CD4-positive, alpha-beta T cell treated with Interleukin-4 for 1 hour (primary cell): ENCODE measurements around the gene RPL4.
"Not testable (repeated sequence)": the region's sequence is repeated elsewhere in the genome, so short reads cannot be mapped to it uniquely, and the experiment has no call there.

Experiments
- DNase-seq, 2 donors: peaks; one replicate each; pipeline ENCODE4 v3.0.0-alpha.2; 2020 to 2022

Gene RPL4

GRCh38 chr15:66504563-66505429, at the start of gene RPL4, which contains the start of gene ZWILCH:
RPL4 (minus strand) TSS chr15:66504855; CDS start chr15:66504790, 65 bp downstream.
ZWILCH (plus strand) TSS chr15:66505326; CDS start chr15:66505339, 13 bp downstream.
- DNase-seq = peak; percentile 86 to 90

- DNase-seq = no peak
Observed at GRCh38 chr15:66545255-66545654, 40.6 kb upstream of the RPL4 start.

- DNase-seq = no peak
Observed at GRCh38 chr15:66542896-66543295, 38.2 kb upstream of the RPL4 start.

- no peak for DNase-seq
Observed at GRCh38 chr15:66535056-66535455, 30.4 kb upstream of the RPL4 start.

- no peak for DNase-seq
Observed at GRCh38 chr15:66524838-66525237, 20.2 kb upstream of the RPL4 start.

GRCh38 chr15:66523926-66524325, 19.3 kb upstream of the RPL4 start:
- DNase-seq = no peak

- DNase-seq = no peak
Observed at GRCh38 chr15:66515901-66516322, 11.3 kb upstream of the RPL4 start.

GRCh38 chr15:66514586-66514985, 9.9 kb upstream of the RPL4 start:
- no peak for DNase-seq

- no peak for DNase-seq
Observed at GRCh38 chr15:66508293-66508883, 3.7 kb upstream of the RPL4 start.

GRCh38 chr15:66505818-66506217, 1.2 kb upstream of the RPL4 start:
- DNase-seq = no peak

GRCh38 chr15:66505430-66505811, 766 bp upstream of the RPL4 start:
- DNase-seq = no peak

- DNase-seq = peak in 1 of 2 donors; percentile 11
Observed at GRCh38 chr15:66503780-66504562, 684 bp downstream of the RPL4 start.

GRCh38 chr15:66503041-66503648, 1.5 kb downstream of the RPL4 start:
- DNase-seq = not testable (repeated sequence)

- peak in 1 of 2 donors; percentile 11 for DNase-seq
Observed at GRCh38 chr15:66502491-66502890, 2.2 kb downstream of the RPL4 start.

GRCh38 chr15:66500346-66500745, 4.3 kb downstream of the RPL4 start:
- DNase-seq = not testable (repeated sequence)

GRCh38 chr15:66498501-66499386, 5.9 kb downstream of the RPL4 start:
- peak in 1 of 2 donors; percentile 73 for DNase-seq

- DNase-seq = peak; percentile 96 to 97
Observed at GRCh38 chr15:66497502-66498455, 6.9 kb downstream of the RPL4 start, which contains the start of gene SNAPC5. SNAPC5 (minus strand) TSS chr15:66497762; CDS start chr15:66497731, 31 bp downstream.

GRCh38 chr15:66496951-66497501, 7.6 kb downstream of the RPL4 start:
- no peak for DNase-seq

GRCh38 chr15:66494262-66494661, 10.4 kb downstream of the RPL4 start:
- DNase-seq = no peak

GRCh38 chr15:66491846-66492245, 12.8 kb downstream of the RPL4 start:
- no peak for DNase-seq
